Lower lobe of right lung (tissue), 2 donors: ENCODE data around the gene PNCK. TPM values are rescaled to one million over a fixed set of nuclear protein-coding genes. Genes with fewer than 3 reads are reported as not detected.
A peak's percentile ranks its signal among the peaks of the same experiment; 100 is the strongest.

Source experiments
- ATAC-seq, 2 donors: fragments of 200-7000 bp; cut with Tn5 transposase; one replicate each; pipeline ENCODE4 v1.9.1; 2020 to 2022; ENCODE audit warnings: mild to moderate bottlenecking in 2 of 2, moderate library complexity in 2 of 2
- DNase-seq: peaks from one replicate; pipeline ENCODE4 v3.0.0-alpha.2; 2020
- H3K27ac ChIP-seq: fragments of 200-600 bp; one replicate; pipeline ENCODE4 v1.8.0; 2022
- H3K27me3 ChIP-seq: fragments of 200-600 bp; one replicate; pipeline ENCODE4 v1.8.0; 2022; ENCODE audit warnings: low read depth
- H3K36me3 ChIP-seq: fragments of 200-600 bp; one replicate; pipeline ENCODE4 v1.8.0; 2022; ENCODE audit warnings: mild to moderate bottlenecking
- H3K4me1 ChIP-seq: fragments of 200-600 bp; one replicate; pipeline ENCODE4 v1.8.0; 2022
- H3K4me3 ChIP-seq: fragments of 200-600 bp; one replicate; pipeline ENCODE4 v1.8.0; 2022; ENCODE audit warnings: mild to moderate bottlenecking
- H3K9me3 ChIP-seq: fragments of 200-600 bp; one replicate; pipeline ENCODE4 v1.8.0; 2022
- intact Hi-C: fragments of 100-400 bp; cut with DNase I; formaldehyde crosslinking; loops from one replicate; pipeline ENCODE4 v1.11.0; 2022
- total RNA-seq: library from RNA; stranded (reverse); fragmentation: NEBNext Ultra II Directional; extraction: Animal tissue kit (Norgen Biotek cat#: 25700); gene quantifications from one replicate; pipeline ENCODE4 v1.2.1, GENCODE V29; 2021
- TF ChIP-seq, protein P1 (sequence below): fragments of 200-600 bp; IDR thresholded peaks from one replicate; pipeline ENCODE4 v1.8.0; 2022; ENCODE audit warnings: antibody characterized with exemption, mild to moderate bottlenecking
- donor health status: DM: no; HTN: yes; CAD: no; lungs with severe emphysema.

Gene PNCK
- total RNA-seq, 1 donor from 2014 or later, result not detected

DNA sequence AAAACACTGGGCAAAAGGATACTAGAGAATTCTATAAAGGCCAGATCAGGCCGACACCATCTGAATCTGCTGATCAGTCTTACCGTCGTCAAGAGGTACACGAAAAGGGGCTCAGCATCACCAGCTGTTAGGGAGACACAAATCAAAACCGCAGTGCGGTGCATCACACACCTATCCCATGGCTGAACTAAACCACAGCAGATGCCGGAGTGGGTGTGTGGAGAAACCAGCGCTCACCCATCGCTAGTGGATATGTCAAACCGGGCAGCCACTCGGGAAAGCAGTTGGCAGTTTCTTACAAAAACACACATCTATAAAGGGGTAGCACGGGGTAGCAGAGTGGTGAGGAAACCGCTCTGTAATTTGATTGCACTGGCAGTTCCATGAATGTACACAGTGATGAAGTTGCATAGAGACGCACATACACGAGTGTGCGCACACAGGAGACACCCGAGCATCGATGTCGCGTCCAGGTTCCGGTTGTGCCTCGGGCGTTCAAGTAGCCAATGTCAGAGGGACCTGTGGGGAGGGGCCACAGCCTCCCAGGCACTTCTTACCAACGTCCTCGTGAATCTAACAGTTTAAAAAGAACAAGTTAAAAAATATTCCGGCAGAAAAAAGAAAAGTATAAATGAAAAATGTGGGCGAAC, 51.5 kb downstream of the PNCK start:
- intact Hi-C loops, result no loop called here
- no peaks in the 10 kb centered on the region for H3K27me3 ChIP-seq
- ATAC-seq (no peak), DNase-seq (peak; percentile 3)
- H3K4me3 ChIP-seq, result no peak overlapping the region
- H3K4me1 ChIP-seq, result no peaks in the 10 kb centered on the region
- no peaks in the 10 kb centered on the region for H3K9me3 ChIP-seq
- TF ChIP-seq, protein P1, sequence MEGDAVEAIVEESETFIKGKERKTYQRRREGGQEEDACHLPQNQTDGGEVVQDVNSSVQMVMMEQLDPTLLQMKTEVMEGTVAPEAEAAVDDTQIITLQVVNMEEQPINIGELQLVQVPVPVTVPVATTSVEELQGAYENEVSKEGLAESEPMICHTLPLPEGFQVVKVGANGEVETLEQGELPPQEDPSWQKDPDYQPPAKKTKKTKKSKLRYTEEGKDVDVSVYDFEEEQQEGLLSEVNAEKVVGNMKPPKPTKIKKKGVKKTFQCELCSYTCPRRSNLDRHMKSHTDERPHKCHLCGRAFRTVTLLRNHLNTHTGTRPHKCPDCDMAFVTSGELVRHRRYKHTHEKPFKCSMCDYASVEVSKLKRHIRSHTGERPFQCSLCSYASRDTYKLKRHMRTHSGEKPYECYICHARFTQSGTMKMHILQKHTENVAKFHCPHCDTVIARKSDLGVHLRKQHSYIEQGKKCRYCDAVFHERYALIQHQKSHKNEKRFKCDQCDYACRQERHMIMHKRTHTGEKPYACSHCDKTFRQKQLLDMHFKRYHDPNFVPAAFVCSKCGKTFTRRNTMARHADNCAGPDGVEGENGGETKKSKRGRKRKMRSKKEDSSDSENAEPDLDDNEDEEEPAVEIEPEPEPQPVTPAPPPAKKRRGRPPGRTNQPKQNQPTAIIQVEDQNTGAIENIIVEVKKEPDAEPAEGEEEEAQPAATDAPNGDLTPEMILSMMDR, result no peak
- H3K36me3 ChIP-seq, result no peaks in the 10 kb centered on the region
- H3K27ac ChIP-seq, result no peak overlapping the region

DNA sequence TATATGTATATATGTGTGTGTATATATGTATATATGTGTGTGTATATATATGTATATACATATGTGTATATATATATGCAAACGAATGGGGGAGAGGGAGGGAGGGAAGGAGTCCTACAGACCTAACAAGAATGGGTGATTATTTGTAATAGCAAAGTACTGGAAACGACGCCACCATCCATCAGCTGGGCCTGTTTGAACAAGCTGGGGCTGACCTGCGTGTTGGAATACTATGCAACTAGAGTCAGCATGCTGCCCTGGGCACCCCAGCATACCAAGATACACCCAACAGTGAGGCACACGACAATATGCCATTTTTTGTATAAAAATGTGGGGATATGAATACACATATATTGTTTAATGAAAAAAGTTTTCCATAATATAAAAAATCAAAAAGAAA, 53.0 kb downstream of the PNCK start:
- ATAC-seq (no peak), DNase-seq (no peak)
- TF ChIP-seq, protein P1, result no peak
- Histone ChIP-seq H3K36me3 (no peaks in the 10 kb centered on the region), H3K4me1 (no peaks in the 10 kb centered on the region), H3K27ac (no peak overlapping the region), H3K27me3 (no peaks in the 10 kb centered on the region), H3K4me3 (no peak overlapping the region), H3K9me3 (no peaks in the 10 kb centered on the region)
- intact Hi-C loops, result no loop called here

Other genes starting within 250 kb of the PNCK start
- 0.80 TPM for gene TREX2, start 227.8 kb downstream of the PNCK start, total RNA-seq
- gene HAUS7, start 203.2 kb downstream of the PNCK start, total RNA-seq, result 22.7 TPM
- gene BGN, start 178.8 kb downstream of the PNCK start, total RNA-seq, result 157 TPM
- gene ATP2B3, start 156.2 kb downstream of the PNCK start, total RNA-seq, result not detected
- gene CCNQ, start 74.7 kb downstream of the PNCK start, total RNA-seq, result 17.0 TPM
- gene DUSP9, start 26.6 kb downstream of the PNCK start, total RNA-seq, result not detected
- gene SLC6A8, start 14.1 kb upstream of the PNCK start, total RNA-seq, result 7.1 TPM
- 219 TPM for gene BCAP31, start 50.6 kb upstream of the PNCK start, total RNA-seq
- 14.5 TPM for gene ABCD1, start 51.0 kb upstream of the PNCK start, total RNA-seq
- gene PLXNB3, start 90.4 kb upstream of the PNCK start, total RNA-seq, result 4.6 TPM
- not detected for gene SRPK3, start 107.2 kb upstream of the PNCK start, total RNA-seq
- gene IDH3G, start 120.6 kb upstream of the PNCK start, total RNA-seq, result 50.1 TPM
- gene SSR4, start 120.9 kb upstream of the PNCK start, total RNA-seq, result 210 TPM
- 8.5 TPM for gene PDZD4, start 156.7 kb upstream of the PNCK start, total RNA-seq
- gene L1CAM, start 212.4 kb upstream of the PNCK start, total RNA-seq, result 1.6 TPM
- gene AVPR2, start 230.9 kb upstream of the PNCK start, total RNA-seq, result 1.9 TPM